ENCODE results near the gene CNTN6. TPM values are rescaled to one million over a fixed set of nuclear protein-coding genes. Genes with fewer than 3 reads are reported as not detected.

The CNTN6 gene
- total RNA-seq, 1 donor from 2014 or later = 0.12 TPM

DNA sequence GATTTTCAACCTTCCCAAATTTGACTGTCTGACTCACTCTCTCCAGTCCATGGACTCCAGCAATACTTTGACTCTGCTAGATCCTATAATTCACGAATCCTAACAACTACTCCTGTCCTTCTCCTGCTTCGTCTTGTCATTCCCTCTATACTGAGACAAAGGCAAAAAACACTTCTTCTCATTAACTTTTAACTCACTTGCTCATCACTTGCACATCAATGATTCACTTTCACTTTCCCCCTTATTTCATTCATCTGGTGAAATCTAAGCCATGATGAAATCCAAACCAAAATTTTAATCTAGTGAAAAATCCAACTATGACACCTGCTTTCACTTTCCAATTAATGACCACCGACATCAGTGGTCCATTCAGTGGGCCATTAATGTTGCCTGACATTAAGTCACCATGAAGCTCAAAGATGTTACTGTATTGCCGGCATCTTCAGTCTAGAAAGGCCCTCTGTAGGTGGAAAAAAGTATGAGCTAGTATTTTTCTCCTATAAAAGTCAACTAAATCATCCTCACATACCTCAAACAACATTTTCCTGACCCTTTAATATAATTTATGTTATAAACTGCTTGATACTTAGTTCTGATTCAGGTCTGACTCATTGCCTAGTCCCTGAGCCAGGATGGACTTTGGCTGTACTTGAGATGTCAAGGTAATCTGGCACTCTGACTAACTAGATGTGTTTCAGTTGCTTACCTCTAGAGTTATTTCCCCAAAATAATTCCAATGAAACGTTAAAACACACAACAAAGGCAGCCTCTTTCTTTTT lies 158.6 kb downstream of the CNTN6 start:
- peak; percentile 52 for DNase-seq (ENCODE audit: low read depth)
- H3K4me3 ChIP-seq (ENCODE audit: low read depth, low read length) = no peak overlapping the region
- peak; percentile 31 for TF ChIP-seq CTCF (conservative IDR thresholded peaks at IDR 0.05; ENCODE audit: low read depth, low read length)

DNA sequence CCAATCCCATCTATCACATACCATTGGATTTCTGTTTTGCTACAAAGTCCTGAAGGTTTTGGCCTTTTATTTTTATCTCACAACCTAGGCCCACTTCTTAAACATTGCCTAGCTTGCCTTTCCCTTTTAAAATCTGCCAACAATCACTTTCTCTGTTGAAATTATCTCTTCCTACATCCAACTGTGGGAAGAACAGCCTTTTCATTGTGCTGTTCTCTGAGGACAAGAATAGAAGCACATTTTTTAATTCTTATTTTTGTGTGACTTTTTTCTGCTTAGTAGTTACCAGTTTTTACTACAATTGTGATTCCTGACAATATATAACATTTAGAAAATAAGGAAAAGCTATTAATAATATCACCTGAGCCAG lies 159.2 kb downstream of the CNTN6 start:
- no peak for TF ChIP-seq CTCF (conservative IDR thresholded peaks at IDR 0.05; ENCODE audit: low read depth, low read length)
- H3K4me3 ChIP-seq (ENCODE audit: low read depth, low read length) = no peak overlapping the region
- no peak for DNase-seq (ENCODE audit: low read depth)

GRCh38 chr3:1262246-1262645 lies 169.4 kb downstream of the CNTN6 start:
- DNase-seq (ENCODE audit: low read depth) = no peak
- TF ChIP-seq CTCF (conservative IDR thresholded peaks at IDR 0.05; ENCODE audit: low read depth, low read length) = no peak
- H3K4me3 ChIP-seq (ENCODE audit: low read depth, low read length) = no peak overlapping the region

GRCh38 chr3:1263121-1263520 lies 170.3 kb downstream of the CNTN6 start:
- H3K4me3 ChIP-seq (ENCODE audit: low read depth, low read length) = no peak overlapping the region
- no peak for DNase-seq (ENCODE audit: low read depth)
- no peak for TF ChIP-seq CTCF (conservative IDR thresholded peaks at IDR 0.05; ENCODE audit: low read depth, low read length)

- no peak overlapping the region for H3K4me3 ChIP-seq (ENCODE audit: low read depth, low read length)
- no peak for DNase-seq (ENCODE audit: low read depth)
- no peak for TF ChIP-seq CTCF (conservative IDR thresholded peaks at IDR 0.05; ENCODE audit: low read depth, low read length)
Measured at GRCh38 chr3:1269808-1270207, 177.0 kb downstream of the CNTN6 start.

- no peak overlapping the region for H3K4me3 ChIP-seq (ENCODE audit: low read depth, low read length)
- DNase-seq (ENCODE audit: low read depth) = no peak
- TF ChIP-seq CTCF (conservative IDR thresholded peaks at IDR 0.05; ENCODE audit: low read depth, low read length) = no peak
Measured at GRCh38 chr3:1272546-1273265, 179.9 kb downstream of the CNTN6 start.
